ENCODE data around the gene KRT81. TPM values are rescaled to one million over a fixed set of nuclear protein-coding genes. Genes with fewer than 3 reads are reported as not detected.
"Not testable (repeated sequence)": the region's sequence is repeated elsewhere in the genome, so short reads cannot be mapped to it uniquely, and the experiment has no call there.

The KRT81 gene
- total RNA-seq, 1 experiment from 2014 or later = 0.06 TPM

GRCh38 chr12:52260361-52261207 lies 30.8 kb downstream of the KRT81 start:
- H3K4me1 ChIP-seq = peaks cover 23% of the 10 kb centered on the region
- peak overlapping the region; percentile 12; the same call in 1 of the 2 replicates for H3K27ac ChIP-seq

DNA sequence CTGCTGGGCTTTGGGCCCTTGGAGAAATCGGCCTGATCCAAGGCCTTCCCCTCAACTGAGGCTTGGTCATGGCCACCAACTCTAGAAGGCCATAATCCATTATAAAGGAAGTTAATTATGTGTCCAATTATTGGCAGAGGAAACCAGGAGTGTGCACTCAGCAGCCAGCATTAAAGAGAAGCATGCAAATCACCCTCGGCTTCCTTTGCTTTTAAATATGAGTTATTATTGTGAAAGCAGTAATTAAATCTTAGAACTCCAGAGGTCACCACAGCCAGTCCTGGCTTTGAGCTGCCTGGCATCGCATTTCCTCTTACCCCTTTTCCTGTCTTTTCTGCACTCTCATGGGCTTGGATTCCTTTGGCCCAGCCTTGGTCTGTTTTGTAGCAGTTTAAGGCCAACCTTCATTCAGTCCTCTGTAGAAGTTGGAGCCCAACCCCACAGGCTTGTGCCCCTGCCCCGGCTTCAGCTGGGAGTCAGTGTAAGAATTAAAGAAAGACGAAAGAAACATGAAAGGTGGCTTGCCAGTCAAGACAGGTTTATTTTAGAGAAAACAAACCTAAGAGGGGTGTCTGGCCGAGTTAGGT lies 31.6 kb downstream of the KRT81 start:
- Histone ChIP-seq H3K27me3 (no peaks in the 10 kb centered on the region), H3K4me1 (peaks cover 22% of the 10 kb centered on the region), H3K36me3 (no peaks in the 10 kb centered on the region), H3K9me3 (replicated peaks) (no peaks in the 10 kb centered on the region; the same call in 1 of the 2 replicates), H3K4me3 (no peak overlapping the region), H3K27ac (no peak overlapping the region)
- no peak for DNase-seq

More at GRCh38 chr12:52260361-52261207, 30.8 kb downstream of the KRT81 start:
- no peaks in the 10 kb centered on the region for H3K27me3 ChIP-seq
- no peaks in the 10 kb centered on the region; the same call in 1 of the 2 replicates for H3K9me3 ChIP-seq (replicated peaks)
- no peaks in the 10 kb centered on the region for H3K36me3 ChIP-seq
- peak; percentile 65 to 83 for DNase-seq
- no peak overlapping the region for H3K4me3 ChIP-seq

GRCh38 chr12:52258335-52258901 lies 32.9 kb downstream of the KRT81 start:
- no peak for DNase-seq
- H3K9me3 ChIP-seq (replicated peaks) = no peaks in the 10 kb centered on the region; the same call in 1 of the 2 replicates
- peaks cover 17% of the 10 kb centered on the region for H3K4me1 ChIP-seq
- no peak overlapping the region for H3K27ac ChIP-seq
- H3K4me3 ChIP-seq = no peak overlapping the region
- no peaks in the 10 kb centered on the region for H3K36me3 ChIP-seq
- H3K27me3 ChIP-seq = no peaks in the 10 kb centered on the region

- not testable (repeated sequence) for H3K36me3 ChIP-seq; H3K27ac ChIP-seq; H3K27me3 ChIP-seq; H3K9me3 ChIP-seq (replicated peaks); H3K4me3 ChIP-seq; DNase-seq
- peaks cover 17% of the 10 kb centered on the region for H3K4me1 ChIP-seq
Measured at GRCh38 chr12:52257922-52258321, 33.4 kb downstream of the KRT81 start.

DNA sequence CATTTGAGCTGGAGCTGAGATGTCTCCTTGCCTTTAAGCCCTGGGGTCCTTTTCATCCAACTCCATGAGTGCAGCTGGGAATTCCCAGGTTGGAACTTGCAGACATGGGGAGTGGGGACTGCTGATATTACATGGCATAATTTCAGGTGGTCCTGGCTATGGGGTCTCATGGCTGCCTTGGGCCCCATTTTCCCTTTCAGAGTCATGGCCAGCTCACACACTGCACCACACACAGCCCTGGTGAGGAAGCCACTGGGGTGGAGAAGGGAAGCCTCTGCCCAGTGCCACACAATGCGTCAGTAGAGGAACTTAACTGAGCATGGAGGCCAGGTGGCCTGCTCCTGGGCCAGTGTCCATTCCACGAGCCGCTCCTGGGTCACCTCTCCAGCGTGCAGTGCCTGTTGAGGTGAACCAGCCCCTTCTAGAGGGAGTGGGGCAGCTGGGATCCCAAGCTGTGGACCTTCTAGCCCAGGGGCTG lies 34.2 kb downstream of the KRT81 start:
- Histone ChIP-seq H3K36me3 (no peaks in the 10 kb centered on the region), H3K27me3 (no peaks in the 10 kb centered on the region), H3K27ac (no peak overlapping the region), H3K9me3 (replicated peaks) (no peaks in the 10 kb centered on the region; the same call in 1 of the 2 replicates), H3K4me1 (peaks cover 17% of the 10 kb centered on the region), H3K4me3 (no peak overlapping the region)
- no peak for DNase-seq

DNA sequence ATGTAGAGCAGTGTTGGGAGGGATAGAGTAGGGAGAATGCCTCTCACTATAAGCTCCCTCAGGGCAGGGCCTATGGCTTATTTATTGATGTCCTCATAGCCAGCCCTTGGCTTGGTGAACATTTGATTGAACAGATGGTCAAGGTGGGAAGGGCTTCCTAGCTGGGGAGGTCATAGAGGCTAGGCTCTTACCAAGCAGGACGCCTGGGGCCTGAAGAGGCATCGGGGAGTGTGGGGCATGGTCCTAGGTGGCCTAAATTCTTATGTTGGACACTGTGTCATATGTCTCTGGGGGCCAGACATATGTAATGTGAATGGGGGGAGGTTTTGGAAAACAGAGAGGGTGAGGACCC lies 34.8 kb downstream of the KRT81 start:
- H3K4me1 ChIP-seq = peaks cover 17% of the 10 kb centered on the region
- no peak for DNase-seq
- no peaks in the 10 kb centered on the region for H3K36me3 ChIP-seq
- H3K9me3 ChIP-seq (replicated peaks) = no peaks in the 10 kb centered on the region; the same call in 1 of the 2 replicates
- H3K4me3 ChIP-seq = no peak overlapping the region
- no peaks in the 10 kb centered on the region for H3K27me3 ChIP-seq
- no peak overlapping the region for H3K27ac ChIP-seq

- Histone ChIP-seq H3K4me3 (no peak overlapping the region), H3K27ac (no peak overlapping the region), H3K9me3 (replicated peaks) (no peaks in the 10 kb centered on the region; the same call in 1 of the 2 replicates), H3K27me3 (no peaks in the 10 kb centered on the region), H3K4me1 (peaks cover 12% of the 10 kb centered on the region), H3K36me3 (no peaks in the 10 kb centered on the region)
- DNase-seq = no peak
Measured at GRCh38 chr12:52255926-52256583, 35.3 kb downstream of the KRT81 start.

DNA sequence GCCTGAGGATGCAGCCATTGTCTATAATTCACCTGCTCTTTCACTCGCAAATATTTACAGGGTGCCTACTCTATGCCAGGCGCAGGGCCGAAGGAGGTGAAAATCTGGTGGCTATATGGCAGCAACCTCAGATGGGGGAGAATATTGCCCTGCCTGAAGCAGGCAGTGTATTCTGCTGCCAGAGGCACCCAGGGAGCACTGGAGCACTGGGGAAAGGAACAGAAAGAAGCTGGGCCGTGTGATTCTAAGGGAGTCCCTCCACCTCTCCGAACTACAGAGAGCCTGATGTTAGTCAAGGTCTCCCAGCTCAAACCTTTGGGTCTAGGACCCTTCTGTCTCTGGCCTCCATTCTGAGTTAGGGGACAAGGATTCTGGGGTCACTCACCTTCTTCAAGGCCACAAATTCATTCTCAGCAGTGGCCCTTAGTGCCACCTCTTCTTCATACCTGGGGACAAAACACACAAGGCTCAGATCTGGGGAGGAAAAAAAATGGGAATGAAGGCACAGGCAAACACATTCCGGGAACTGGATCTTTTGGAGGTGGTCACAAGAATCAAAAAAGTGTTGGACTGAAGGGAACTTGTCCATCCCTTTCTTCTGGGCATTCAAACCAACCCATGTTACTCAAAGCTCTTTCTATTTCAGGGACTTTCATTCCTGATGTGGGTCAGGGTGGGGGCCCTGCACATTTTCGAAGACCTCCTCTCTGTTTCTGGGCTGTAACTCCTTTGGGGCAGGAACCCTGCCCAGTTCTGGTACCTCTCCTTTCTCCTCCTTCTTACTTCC lies 36.2 kb downstream of the KRT81 start:
- no peak overlapping the region for H3K4me3 ChIP-seq
- DNase-seq = no peak
- no peak overlapping the region for H3K27ac ChIP-seq
- peaks cover 3% of the 10 kb centered on the region for H3K4me1 ChIP-seq
- H3K36me3 ChIP-seq = no peaks in the 10 kb centered on the region
- H3K9me3 ChIP-seq (replicated peaks) = no peaks in the 10 kb centered on the region; the same call in 1 of the 2 replicates
- H3K27me3 ChIP-seq = no peaks in the 10 kb centered on the region

- Histone ChIP-seq H3K27me3 (no peaks in the 10 kb centered on the region), H3K4me3 (no peak overlapping the region), H3K9me3 (replicated peaks) (no peaks in the 10 kb centered on the region), H3K4me1 (no peaks in the 10 kb centered on the region), H3K27ac (no peak overlapping the region), H3K36me3 (no peaks in the 10 kb centered on the region)
- DNase-seq = no peak
Measured at GRCh38 chr12:52254180-52254964, 37.0 kb downstream of the KRT81 start.

GRCh38 chr12:52253391-52254179 lies 37.7 kb downstream of the KRT81 start:
- DNase-seq = no peak
- Histone ChIP-seq H3K27ac (no peak overlapping the region), H3K4me1 (no peaks in the 10 kb centered on the region), H3K27me3 (no peaks in the 10 kb centered on the region), H3K36me3 (no peaks in the 10 kb centered on the region), H3K4me3 (no peak overlapping the region), H3K9me3 (replicated peaks) (no peaks in the 10 kb centered on the region)

- no peaks in the 10 kb centered on the region for H3K9me3 ChIP-seq (replicated peaks)
- H3K36me3 ChIP-seq = no peaks in the 10 kb centered on the region
- no peak overlapping the region for H3K27ac ChIP-seq
- no peak overlapping the region for H3K4me3 ChIP-seq
- DNase-seq = no peak
- H3K27me3 ChIP-seq = no peaks in the 10 kb centered on the region
- H3K4me1 ChIP-seq = peaks cover 5% of the 10 kb centered on the region
Measured at GRCh38 chr12:52252728-52253343, 38.5 kb downstream of the KRT81 start.

GRCh38 chr12:52252175-52252615 lies 39.1 kb downstream of the KRT81 start:
- not testable (repeated sequence) for H3K9me3 ChIP-seq (replicated peaks); H3K27me3 ChIP-seq; H3K27ac ChIP-seq; DNase-seq; H3K36me3 ChIP-seq; H3K4me3 ChIP-seq
- H3K4me1 ChIP-seq = peaks cover 11% of the 10 kb centered on the region

All from SJCRH30 (cell line).